NCI-H82 treated with DMSO at 0.1 percent for 48 hours (cell line): ENCODE measurements around the gene NUDT21.
A peak's percentile ranks its signal among the peaks of the same experiment; 100 is the strongest.
"Not testable (repeated sequence)": the region's sequence is repeated elsewhere in the genome, so short reads cannot be mapped to it uniquely, and the experiment has no call there.

Experiments
- DNase-seq: peaks from one replicate; lab custom pipeline; 2025; ENCODE audit not compliant: unreplicated experiment; lab: John Stamatoyannopoulos, UW

The NUDT21 gene

DNA sequence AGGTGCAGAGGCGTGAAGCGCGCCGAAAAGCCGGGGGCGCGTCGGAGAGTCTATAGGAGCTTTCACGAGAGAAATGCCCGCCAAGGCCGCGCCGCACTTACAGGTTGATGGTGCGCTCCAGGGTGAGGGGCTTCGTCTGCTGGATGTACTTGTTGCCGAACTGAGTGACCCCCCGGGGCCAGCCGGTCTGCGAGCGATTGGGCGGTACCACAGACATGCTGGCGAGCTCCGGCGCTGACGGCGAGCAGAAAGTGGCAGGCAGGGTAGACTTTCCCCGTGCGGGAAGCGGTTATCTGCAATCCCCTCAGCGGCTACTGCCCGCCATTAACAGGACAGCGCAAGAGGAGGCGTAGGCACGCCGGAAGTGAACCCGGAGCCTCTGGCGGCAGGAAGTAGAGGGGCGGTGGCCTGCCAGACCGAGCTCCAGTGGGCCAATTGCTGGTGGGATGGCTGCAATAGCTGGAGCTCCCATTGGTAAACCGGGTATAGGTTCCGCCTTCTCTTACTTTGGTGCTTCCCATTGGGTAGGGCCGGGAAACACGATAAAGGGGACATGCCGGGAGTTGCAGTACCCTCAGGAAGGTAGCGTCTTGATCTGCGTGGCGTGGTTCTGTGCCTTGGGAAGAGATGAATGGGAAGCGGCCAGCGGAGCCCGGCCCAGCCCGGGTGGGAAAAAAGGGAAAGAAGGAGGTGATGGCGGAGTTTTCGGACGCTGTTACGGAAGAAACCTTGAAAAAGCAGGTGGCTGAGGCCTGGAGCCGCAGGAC, at the start of gene NUDT21, which contains the start of gene OGFOD1:
NUDT21 (minus strand) TSS at position 347 of the 767 bp plus-strand sequence; CDS start at position 217, 130 bp downstream.
OGFOD1 (plus strand) TSS at position 569 of the 767 bp plus-strand sequence; CDS start at position 628, 59 bp downstream.
- peak; percentile 93 for DNase-seq

DNA sequence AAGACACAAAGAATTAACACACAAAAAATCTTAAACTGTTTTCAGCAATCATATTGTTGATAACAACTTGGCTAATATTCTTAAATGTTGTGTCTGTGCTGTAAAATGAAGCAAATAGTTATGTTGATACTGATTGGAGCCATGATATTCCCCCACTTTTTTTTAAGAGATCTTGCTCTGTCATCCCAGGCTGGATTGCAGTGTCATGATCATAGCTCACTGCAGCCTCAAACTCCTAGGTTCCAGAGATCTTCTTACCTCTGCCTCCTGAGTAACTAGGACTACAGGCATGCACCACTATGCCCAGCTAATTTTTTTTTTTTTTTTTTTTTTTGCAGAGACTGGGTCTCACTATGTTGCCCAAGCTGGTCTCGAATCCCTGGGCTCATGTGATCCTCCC, 42.7 kb upstream of the NUDT21 start:
- DNase-seq: no peak

DNA sequence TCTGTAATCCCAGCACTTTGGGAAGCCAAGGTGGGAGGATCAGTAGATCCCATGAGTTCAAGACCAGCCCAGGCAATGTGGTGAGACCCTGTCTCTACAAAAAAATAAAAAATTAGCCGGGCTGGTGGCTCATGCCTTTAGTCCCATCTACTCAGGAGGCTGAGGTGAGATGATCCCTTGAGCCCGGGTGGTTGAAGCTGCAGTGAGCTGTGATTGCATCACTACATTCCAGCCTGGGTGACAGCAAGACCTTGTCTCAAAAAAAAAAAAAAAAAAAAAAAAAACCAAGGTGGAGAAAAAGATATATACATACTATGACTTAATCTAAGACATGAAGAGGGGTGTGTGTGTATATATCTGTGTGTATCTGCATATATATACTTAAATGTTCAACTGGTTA, 42.0 kb upstream of the NUDT21 start:
- DNase-seq: no peak

DNA sequence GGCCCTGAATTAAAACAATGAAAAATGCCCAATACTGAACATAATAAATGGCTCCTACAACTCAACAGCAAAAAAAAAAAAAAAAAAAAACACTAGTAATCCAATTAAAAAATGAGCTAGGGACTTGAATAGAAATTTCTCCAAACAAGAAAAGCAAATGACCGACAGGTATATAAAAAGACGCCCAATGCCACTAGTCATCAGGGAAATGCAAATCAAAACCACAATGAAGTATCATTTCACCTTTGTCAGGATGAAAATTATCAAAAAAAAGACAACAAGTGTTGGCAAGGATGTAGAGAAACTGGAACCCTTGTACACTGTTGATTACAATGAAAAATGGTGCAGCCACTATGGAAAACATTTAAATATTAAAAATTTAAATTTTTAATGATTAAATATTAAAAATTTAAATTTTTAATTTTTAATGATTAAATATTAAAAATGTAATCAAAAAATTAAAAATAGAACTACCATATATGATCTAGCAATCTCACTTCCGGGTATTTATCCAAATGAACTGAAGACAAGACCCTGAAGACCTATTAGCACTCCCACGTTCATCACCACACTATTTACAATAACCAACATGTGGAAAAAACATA, 40.6 kb upstream of the NUDT21 start:
- DNase-seq: no peak

DNA sequence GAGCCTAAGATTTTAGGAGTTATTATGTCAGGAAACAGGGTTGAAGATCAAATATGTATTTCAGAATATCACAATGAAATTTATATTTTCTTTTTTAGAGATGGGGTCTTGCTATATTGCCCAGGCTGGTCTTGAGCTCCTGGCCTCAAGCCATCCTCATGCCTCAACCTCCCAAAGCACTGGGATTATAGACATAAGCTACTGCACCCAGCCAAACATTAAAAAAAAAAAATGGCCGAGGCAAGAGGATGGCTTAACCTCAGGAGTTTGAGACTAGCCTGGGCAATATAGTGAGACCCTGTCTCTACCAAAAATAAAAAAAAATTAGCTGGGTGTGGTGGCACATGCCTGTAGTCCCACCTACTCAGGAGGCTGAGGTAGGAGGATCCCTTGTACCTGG, 37.7 kb upstream of the NUDT21 start:
- not testable (repeated sequence) for DNase-seq

DNA sequence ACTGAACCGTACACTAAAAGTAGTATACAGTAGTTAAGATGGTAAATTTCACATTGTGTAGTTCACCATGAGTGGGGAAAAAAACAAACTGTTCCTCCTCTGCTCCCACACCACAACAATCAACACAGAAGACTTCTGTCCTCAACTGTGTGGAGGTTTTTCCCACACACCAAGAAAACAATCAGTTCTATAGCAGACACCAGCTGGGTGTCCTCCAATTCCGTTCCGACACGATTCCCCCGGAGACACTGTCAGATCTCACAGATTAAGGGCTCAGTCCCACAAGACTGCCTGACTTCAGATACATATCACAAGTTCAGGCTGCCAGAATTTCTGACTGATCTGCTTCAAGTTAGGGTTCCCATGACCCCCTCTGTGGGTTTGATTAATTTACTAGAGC, 36.9 kb upstream of the NUDT21 start:
- DNase-seq: no peak

DNA sequence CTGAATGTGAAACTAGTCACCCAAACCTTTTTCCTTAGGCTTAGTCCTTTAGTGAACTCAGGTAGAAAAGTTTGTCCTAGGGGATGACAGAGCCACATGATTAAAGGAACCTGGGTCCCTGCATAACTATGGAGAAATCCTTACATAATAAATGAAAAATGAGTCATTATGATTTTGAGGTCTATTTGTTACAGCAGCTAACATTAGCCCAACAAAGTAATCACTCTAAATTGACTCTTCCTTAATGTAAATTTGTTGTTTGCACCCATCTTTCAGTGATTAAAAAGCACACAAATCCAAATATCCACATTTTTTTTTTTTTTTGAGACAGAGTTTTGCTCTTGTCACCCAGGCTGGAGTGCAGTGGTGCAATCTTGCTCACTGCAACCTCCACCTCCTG, 32.3 kb upstream of the NUDT21 start:
- no peak for DNase-seq

DNA sequence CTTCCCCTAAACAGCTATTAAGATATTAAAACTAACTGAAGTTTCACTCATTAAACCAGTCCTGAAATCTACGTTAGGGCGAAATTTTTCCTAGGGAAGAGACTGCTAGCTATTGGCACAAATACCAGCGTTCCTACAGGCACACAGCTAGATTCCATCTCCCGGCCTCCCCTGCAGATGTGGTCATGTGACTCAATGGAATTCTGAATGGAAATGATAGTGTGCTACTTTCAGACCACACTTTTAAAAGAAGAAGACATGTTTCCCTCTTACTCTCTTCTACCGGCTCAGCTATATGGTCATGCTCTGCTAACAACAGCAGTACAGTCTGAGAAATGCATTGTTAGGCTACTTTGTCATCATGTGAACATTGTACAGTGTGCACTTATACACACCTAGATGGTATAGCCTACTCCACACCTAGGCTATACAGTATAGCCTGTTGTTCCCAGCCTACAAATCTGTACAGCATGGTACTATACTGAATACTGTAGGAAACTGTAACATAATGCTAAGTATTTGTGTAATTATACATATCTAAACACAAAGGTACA, 31.6 kb upstream of the NUDT21 start:
- no peak for DNase-seq

DNA sequence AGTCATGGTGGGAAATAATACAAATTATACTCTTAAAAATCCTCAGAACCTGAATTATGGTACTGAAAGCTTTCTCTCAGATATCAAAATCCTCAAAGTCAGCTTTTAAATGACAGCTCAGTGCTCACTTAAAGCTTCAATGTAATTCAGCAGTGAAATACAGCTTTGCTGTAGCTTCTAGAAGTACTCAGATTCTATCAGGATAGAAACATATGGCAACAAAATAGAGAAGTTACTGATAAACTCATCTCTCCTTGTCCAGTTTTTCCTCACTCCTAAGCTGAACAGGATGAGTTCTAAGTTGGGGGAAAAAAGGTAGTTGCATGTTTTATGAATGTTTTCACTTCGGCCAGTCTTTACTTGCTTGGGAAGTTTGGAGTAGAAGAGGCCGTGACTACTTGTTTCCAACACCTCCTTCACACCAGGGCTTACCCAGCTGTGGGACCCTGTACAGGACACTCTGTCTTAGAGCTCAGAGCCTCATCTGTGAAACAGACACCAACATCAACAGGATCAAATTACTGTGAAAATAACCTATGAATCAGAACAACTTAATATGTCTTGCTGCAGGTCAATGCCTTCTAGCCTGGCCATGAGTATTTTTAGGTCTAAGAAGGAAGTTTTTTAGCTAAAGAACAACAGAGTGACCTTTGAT, 30.5 kb upstream of the NUDT21 start:
- peak; percentile 35 for DNase-seq

DNA sequence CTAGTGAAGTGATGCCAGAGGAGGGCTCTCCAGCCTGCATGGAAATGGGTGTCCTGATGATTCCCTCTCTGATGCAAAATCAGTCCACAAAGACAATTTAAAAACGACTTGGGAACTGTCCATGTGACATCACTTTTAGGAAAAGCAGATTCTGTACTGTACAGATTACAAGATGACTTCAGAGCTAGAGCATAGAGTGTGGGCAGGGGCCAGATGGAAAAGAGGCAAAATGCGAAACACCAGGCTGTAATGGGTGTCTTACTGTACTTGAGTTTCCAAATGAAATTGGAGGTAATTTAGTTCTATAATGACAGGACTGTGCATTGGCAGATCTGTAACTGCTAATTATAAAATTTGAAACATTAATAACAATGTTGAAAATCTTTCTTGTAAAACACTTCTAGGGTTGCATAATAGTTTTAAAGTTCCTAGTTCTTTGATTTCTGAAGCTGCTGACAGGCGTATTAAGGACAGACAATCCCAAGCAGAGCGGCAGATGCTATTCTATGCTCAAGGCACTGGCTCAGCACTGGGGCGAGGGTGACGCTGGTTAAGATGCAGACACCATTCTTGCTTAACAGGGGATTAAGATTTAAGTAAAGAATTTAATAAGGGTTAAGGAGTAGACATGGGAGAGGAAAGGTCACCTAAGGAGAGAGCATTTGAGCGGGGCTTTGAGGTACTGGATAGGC, 29.8 kb upstream of the NUDT21 start:
- DNase-seq: peak; percentile 98

DNA sequence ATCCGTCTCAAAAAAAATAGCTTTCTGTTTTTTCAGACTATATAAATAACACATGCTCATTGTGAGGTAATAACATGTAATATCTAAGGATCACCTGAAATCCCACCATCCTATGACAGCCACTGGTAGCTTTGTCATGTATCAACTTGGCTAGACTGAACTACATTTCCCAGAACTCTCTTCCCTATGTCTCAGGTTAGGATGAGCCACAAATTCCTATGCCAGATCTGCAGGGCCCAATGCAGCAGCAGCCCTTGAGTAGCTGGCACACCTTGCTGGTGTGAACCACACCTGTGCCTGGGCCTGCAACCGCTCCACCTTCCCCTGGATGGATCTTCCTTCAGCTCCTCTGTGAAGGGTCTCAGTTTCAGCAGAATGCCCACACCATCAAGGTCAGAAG, 28.3 kb upstream of the NUDT21 start:
- no peak for DNase-seq

DNA sequence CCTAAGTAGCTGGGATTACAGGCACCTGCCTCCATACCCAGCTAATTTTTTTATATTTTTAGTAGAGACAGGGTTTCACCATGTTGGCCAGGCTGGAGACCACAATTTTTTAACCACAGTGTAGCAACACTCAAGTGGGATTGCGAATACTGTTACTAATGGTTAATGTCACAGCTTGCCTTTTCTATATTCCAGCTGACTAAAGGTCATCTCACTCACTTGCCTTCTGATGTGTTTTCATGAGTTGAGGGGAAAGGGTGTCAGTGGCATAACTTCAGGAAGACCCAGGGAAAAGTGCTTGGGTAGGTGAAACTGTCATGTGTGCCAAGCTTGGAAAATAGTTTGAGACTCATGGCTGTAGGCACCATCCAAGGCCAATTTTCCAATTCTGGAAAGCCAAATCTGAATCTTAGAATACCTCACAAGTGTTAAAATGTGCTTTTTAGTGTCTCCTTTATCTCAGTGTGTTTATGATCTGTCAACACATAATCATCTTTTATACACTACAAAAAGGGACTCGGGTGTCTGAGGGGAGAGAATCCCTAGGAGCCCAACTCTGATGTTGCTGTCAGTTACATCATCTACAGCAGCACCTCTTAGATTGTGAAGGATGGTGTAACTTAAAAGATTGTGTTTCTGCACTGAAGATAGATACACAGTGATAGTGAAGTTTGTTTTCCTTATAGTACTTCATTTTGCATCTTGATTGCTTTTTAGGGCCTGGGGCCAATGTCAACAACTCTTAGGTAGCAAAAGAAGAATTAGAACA, 27.3 kb upstream of the NUDT21 start:
- no peak for DNase-seq

DNA sequence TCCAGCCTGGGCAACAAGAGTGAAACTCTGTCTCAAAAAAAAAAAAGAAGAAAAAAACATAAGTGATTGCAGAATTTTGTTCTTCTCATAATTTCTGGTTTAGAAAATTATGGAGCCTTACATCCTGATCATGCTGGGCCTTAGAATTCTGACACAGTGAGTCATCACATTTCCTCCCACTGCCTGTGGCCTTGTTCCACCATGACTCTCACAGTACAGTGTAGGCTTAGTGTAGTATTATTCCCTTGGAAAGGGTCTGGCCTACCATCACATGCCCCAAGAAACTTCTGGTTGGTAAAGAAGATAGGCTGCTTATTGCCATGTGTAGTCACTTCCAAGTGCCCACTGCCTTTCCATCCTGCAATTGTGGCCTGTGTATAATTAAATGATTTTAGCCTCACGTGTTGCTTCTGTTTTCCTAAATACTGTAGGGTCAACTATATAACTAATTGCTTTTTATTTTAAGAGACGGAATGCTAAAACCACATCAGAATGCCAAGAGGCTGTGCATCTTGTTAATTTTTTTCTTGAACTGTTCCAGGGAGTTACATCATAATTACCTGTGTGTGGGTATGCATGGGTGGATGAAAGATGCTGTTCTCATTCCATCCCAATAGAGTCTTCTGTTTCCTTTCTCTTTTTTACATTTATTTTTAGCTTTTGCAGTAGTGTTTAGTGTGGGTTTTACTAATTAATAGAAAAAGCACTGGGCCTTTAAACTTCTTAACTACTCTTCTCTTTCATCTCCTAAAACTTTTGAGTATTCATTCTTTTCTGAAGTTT, 26.2 kb upstream of the NUDT21 start:
- DNase-seq: no peak

DNA sequence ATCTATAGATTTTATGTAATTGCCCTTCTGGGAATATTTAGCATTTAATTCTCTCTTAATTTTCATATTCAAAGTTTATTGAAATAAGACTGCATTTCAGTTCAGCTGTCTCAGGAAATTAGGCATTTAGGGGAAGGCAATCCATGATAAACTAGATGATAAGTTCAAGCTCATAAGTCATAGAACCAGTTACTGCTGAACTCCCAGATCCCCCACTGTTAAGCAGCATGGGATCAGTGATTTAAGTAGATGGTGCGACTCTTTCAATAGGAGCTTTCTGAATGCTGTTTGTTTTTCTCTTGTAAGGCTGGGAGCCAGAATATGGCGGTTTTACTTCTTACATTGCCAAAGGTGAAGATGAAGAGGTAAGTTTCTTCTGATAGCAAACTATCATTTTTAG, 24.1 kb upstream of the NUDT21 start:
- DNase-seq: peak; percentile 38

DNA sequence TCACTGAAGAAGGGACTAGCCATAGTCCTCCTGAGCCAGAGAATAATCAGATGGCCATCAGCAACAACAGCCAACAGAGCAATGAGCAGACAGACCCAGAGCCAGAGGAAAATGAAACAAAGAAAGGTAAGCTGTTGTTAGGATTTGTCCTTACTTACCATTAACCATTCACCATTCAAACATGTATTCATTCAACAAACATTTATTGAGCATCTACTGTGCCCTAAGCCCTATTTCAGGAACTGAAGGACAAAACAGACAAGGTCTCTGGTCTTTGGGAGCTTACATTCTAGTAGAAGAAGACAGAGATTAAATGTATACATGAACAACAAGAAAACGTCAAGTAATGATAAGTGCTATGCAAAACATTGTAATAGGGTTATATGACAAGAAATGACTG, 19.5 kb upstream of the NUDT21 start:
- no peak for DNase-seq

DNA sequence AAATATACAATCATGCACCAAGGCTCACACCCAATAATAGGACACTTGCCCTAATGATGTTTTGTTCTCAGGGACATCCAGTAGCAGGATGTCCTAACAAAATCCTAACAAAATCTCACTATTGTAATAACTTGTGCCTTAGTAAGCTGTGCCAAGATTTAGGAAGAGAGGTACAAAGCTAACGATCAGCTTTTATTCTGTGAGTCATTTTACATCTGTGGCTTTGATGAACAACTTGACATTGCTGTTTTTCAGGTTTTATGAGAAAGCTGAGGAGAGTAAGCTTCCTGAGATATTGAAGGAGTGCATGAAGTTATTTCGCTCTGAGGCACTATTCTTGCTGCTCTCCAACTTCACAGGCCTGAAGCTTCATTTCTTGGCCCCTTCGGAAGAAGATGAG, 19.1 kb upstream of the NUDT21 start:
- DNase-seq: no peak

DNA sequence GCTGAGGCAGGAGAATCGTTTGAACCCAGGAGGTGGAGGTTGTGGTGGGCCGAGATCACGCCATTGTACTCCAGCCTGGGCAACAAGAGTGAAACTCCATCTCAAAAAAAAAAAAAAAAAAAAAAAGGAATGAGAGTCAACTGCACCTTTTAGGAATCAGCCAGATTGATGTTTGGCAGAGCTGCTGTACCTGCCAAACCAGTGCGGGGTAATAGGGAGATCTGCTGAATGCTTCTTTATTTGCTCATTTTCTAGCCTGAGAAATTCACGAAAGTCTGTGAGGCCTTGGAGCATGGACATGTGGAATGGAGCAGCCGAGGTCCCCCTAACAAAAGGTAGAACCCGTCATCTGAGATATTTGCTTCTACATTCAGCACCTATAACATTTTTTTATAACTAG, 18.6 kb upstream of the NUDT21 start:
- DNase-seq: no peak

DNA sequence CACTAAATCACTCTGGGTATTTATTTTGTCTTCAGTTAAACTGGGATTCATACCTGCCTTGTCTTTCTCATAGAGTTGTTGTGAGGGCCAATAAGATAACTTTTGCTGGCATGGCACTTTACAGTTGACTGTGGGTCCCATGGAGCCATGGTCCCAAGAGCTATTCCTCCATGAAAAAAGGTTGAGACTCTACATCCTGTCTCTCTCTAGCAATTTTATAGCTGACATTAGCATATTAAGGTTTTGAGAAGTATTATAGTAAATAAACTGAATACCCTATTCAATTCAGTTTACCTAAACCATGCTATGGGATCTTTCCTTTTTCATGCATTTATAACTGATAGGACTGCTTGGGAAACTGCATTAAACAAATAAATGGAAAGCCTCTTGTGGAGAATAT, 17.7 kb upstream of the NUDT21 start:
- DNase-seq: no peak

DNA sequence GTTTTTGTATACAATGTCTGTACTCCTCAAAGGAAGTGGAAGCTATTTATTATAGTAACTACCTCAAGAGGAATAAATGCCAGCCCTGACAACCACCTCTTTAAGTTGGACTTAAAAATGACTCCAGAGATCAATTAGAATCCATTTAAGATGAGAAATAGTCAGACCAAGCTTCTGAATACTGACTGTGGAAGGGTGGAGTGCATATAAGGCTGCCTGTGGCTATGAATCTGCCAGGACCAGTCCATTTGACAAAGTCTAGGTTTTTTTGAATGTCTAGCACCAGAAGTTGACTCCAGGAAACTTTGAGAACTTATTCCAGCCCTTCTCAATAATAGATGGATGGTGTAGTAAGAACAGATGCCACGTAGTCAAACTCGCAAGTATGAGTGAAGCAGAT, 15.2 kb upstream of the NUDT21 start:
- DNase-seq: no peak

DNA sequence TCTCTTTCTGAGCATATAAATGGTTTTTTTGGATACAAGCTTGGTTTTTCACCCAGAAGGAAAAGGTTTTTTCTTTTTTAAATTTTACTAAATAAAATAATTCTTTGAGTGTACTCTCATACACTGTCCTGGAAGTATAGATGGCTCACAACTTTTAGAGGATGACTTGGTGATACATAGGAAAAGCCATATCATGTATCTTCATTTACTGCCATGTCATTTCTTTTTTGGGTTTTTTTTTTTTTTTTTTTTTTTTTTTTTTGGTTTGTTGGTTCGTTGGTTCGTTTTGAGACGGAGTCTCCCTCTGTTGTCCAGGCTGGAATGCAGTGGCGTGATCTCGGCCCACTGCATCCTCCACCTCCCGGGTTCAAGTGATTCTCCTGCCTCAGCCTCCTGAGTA, 12.0 kb upstream of the NUDT21 start:
- DNase-seq: no peak
